ENCODE results near the gene CFL1. TPM values are rescaled to one million over a fixed set of nuclear protein-coding genes. Genes with fewer than 3 reads are reported as not detected.

CFL1 gene
- total RNA-seq, 1 donor from 2014 or later: 404 TPM

GRCh38 chr11:65887723-65888162 lies 29.8 kb upstream of the CFL1 start:
- DNase-seq: no peak

- no peak for DNase-seq
These were observed 29.1 kb upstream of the CFL1 start for GRCh38 chr11:65886826-65887722.

DNA sequence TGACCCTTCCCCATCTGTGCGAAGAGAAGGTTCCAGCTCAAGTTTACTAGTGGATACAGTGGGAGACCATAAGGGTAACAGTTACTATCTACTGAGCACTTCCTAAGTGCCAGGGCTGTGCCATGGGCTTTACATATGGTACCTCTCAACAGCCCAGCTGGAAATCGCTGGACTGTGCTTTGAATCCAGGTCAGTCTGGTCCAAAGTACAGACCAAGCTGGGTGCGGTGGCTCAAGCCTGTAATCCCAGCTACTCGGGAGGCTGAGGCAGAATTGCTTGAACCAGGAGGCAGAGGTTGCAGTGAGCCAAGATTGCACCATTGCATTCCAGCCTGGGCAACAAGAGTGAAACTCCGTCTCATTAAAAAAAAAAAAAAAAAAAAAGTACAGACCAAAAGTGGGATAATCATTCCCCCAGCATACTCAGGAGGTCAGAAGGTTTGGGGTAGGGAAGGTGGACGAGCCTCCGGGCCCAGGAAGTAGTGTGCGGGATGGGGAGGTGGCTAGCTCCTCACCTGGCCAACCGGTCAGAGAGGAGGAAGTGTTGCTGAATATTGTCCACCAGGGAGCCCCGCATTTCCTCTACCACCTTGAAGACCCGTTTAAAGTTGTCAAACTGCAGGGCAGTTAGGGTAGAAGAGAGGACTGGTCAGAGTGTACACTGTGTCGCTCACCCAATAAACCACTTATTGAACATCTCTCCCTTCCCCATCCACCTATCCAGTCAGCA lies 28.0 kb upstream of the CFL1 start:
- DNase-seq: no peak

DNA sequence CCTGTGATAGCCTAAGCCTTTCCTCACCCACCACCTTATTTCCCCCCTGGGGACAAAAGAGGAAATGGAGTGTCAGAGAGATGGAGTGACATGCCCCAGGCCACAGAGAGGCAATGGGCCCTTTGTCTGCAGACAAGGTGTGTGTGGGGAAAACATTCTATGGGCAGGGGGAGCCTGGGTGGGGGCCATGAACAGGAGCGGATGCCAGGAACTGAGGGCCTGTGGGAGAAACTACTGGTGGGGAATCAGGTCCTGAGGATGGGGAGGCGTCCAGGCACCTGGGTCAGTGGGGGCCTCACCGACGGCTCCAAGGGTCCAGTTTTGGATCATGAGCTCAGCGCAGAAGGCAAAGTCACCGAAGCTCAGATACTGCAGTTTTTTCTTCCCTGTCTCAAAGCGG lies 27.3 kb upstream of the CFL1 start:
- no peak for DNase-seq

DNA sequence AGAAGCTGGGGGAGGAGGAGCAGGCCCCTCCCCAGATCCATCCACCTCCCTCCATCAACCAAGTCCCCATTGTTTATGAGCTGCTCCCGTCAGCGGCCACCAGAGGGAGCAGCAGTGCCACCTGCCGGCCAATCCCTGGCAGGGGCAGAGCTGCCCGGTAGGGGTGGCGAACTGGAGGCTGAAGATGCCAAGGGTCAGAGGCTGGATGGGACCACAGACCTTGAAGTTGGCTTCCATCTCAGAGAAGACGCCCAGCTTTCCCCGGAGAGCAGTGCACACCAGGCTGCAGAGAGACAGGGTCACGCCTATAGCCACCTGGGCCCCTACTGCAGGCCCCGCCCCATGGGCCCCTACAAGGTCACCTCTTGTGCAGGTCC lies 26.7 kb upstream of the CFL1 start:
- DNase-seq: peak; percentile 55

- DNase-seq: no peak
These were observed 26.1 kb upstream of the CFL1 start for GRCh38 chr11:65883786-65884715.

GRCh38 chr11:65883058-65883761 lies 25.2 kb upstream of the CFL1 start:
- DNase-seq: no peak

- no peak for DNase-seq
These were observed 24.4 kb upstream of the CFL1 start for GRCh38 chr11:65882120-65883057.

GRCh38 chr11:65880844-65881421 lies 23.0 kb upstream of the CFL1 start:
- DNase-seq: no peak

DNA sequence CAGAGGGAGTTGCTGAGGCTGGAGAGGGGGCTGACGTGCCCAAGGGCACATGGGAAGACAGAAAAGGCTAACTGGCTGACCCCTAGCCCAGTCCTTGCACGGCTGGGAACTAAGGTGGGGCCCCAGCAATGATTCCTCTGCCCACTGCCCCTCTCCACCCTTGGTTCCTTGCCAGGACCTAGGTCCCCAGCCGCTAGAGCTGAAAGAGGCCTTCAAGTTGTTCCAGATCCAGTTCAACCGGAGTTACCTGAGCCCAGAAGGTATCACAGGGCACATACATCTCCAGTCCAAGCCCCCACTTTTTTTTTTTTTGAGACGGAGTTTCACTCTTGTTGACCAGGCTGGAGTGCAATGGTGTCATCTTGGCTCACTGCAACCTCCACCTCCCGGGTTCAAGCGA lies 22.0 kb upstream of the CFL1 start:
- DNase-seq: no peak

GRCh38 chr11:65879617-65880016 lies 21.6 kb upstream of the CFL1 start, which contains the start of gene CTSW:
CTSW (plus strand) TSS chr11:65879837; CDS start chr11:65879855, 18 bp downstream.
- DNase-seq: no peak

- peak; percentile 84 for DNase-seq
These were observed 15.6 kb upstream of the CFL1 start for GRCh38 chr11:65873318-65874156.

DNA sequence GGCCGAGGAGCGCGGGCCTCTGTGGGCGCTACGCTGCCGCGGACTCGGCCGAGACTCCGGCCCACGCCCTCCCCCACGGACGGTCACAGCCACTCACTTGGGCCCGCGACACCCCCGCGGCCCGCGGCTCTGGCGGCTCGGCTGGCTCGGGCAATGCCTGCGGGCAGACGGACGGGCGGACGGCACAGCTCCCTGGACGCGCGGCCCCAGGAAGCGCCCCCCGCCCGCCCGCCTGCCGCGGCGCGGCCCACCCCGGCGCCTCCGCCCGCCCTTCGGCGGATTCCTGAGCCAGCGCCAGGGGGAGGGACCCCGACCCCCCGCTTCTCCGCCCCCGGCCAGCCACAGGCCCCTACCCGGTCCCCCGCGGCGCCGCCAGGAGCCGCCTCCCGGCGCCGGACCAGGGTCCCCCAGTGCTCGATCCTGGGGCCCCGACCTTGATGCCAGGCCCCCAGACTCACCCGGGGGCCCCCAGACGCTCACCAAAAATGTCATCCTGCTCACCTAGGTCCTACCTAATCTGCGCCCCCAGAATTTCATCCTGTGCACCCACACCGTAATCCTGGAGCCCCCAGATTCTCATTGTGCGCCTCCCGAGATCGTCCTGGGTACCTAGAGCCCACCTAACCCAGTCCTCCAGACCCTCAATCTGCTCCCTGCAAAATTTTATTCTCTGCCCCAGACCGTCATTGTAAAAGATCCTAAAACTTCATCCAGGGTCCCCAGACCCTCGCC lies 14.8 kb upstream of the CFL1 start, which contains the start of gene EFEMP2:
Gene EFEMP2, minus strand, starts transcription at position 215 of the 732 bp plus-strand sequence. CDS start 446 bp downstream, outside the sequence.
- DNase-seq: peak; percentile 18

GRCh38 chr11:65871811-65872548 lies 14.0 kb upstream of the CFL1 start:
- DNase-seq: no peak

DNA sequence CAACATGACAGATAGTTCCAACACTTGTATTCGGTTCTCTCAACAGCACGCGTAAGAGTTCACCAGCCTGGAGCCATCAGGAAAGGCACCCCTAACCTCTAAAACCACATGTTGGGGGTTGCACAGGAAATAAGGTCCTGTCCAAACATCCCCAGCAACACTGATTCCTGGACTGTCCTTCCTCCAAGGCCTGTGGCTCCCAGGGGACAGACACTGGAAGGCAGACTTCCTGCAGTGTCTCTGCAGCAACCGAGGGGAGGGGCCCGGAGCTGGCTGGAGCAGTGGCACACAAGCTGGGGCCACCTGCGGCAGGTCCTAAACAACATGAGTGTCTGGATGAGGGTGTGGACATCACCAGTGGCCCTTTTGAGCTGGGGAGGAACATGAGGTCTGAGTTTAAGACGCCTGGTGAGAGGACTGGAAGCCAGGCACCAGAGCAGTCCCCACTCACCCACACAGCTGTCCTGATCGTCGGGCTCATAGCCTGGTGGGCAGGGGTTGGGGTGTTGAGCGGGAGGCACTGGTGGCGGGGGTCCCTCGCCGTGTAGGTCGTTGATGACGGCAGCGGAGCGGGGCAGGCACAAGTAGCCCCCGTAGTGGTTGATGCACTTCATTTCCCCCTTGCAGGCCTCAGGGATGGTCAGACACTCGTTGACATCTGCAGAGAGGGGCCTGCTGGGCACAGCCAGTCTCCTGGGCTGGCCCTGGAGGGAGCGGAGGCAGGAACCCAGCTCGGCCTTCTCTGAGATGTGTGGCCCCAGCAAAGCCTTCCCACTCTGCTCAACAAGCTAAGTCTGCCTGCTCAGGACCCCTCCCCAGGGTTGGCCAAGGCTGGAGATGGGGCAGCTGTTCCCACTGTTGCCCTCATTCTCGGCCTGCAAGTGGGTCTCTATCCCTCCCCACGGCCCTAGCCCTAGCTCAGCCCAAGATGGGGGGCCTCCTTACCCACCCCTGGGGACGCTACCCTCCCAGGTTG lies 13.0 kb upstream of the CFL1 start:
- DNase-seq: no peak

DNA sequence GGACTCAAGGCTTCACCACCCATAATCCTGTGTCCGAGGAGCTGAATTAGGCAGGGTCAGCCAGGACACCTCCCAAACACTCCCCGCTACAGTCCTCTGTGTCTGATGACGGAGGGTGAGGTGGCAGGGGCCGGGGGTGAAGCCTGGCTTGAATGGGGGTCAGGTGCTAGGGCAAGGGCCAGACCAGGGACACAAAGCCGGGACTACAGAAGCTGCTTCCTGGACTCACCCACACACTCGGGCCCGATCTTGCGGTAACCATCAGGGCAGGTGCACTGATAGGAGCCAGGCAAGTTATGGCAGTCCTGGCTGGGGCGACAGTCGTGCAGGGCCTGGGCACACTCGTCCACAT lies 12.3 kb upstream of the CFL1 start:
- DNase-seq: no peak
